Measurements from ENCODE around the gene CGRRF1.
A peak's percentile ranks its signal among the peaks of the same experiment; 100 is the strongest.

Gene CGRRF1

GRCh38 chr14:54550514-54550913 is 40.8 kb downstream of the CGRRF1 start:
- no peak for DNase-seq

- DNase-seq = no peak
These were observed 44.7 kb downstream of the CGRRF1 start for GRCh38 chr14:54554401-54554800.

GRCh38 chr14:54555651-54556050 is 45.9 kb downstream of the CGRRF1 start:
- DNase-seq = no peak

DNA sequence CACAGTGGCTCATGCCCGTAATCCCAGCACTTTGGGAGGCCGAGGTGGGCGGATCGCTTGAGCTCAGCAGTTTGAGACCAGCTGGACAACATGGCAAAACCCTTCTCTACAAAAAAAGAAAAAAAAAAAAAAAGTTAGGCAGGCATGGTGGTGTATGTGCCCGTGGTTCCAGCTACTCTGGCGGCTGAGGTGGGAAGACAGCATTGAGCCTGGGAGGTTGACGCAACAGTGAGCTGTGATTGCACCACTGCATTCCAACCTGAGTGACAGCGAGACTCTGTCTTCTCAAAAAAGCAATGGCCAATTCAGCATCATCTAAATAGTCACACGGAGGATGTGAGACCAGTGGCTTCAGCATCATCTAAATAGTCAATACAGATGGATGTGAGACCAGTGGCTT is 46.8 kb downstream of the CGRRF1 start:
- no peak for DNase-seq

DNA sequence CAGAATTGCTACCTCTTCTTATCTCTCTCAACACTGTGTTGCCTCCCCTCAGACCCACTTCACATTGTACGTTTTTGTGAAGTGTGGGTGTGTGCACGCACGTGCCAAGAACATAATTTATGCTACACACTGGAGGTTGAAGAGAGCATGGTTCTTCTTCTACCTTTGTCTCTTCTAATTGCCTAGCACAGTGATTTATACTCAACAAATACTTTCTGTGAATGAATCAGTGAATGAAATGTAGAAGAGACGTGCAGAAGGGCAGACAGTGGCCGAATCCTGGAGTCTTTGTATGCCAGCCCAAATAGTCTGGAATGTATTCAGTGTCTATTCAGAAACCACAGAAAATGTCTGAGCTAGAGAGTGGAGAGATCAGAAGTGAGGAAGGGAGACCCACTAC is 52.6 kb downstream of the CGRRF1 start:
- no peak for DNase-seq

DNA sequence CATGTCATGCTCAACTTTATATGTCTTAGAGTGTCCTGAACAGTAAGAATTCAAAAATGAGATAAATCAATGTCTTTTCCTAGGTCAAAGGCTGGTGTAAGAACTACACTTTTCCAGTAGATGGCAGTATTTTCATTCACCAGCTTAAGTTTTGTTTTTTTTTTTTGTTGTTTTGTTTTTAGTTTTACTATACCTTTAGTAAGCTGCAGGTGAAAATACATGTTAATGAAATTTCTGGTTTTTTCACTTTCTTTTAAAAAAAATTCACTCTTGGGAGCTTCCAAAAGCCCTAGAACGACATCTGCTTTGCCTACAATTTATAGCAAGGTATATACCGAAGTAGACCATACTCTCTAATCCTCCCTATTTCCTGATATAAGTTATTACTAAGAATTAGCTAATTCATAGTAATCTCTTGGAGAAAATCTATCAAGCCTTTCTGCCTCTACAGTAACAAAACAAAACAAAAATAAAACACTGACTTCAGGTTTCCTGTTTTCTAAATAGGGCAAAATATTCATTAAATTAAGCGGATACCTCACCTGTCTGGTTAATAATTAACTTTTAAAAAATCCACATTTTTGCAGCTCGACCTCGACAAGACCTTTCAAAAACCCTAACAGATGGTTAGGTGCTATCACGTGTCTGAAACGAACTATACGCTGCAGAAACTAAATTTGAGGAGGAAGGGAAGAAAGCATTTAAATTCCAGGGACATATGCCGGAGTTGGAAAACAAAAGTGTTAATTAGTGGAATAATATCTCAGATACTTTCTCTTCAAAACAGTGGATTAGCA is 54.6 kb downstream of the CGRRF1 start:
- DNase-seq = peak; percentile 61

DNA sequence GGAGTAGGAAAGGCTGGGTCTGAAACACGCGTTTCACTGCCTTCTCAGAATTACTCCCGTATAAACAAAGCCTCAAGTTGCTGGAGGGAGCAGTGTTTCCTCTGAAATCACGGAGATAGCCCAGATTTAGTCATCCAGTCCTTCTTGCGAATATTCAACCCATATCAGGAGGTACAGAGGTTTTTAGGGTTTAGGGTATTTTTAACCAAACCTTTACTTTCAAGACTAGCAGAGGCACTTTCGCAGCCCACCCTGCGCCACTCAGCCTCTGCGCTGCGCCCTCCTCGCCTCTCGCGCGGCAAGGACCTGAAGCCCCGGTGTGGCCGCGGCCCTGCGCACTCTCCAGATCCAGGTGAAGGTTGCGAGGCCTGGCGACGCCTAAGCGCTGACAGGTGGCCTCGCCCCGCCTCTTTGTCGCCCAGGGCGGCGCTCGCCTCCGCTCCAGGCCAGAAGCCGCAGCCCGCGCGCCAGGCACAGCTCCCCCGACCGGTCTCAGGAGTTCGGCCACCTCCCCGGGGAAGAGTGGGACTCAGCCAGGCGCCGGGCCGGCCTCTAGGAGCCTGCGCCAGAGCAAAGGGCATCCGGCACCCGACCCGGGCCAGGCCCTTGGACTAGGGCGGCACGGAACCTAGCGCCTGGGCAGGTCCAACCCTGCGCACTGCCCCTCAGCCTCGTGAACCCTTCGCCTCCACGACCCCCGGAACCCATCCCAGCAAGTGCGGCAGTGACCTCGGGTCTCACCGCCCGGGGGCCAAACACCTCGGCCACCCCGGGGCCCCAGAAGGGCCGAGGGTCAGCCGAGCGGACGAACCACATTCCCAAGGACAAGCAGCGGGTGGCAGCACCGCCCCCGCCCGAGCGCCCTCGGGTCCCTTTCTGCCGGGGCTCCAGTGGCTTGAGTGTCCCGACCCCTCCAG is 55.4 kb downstream of the CGRRF1 start:
- DNase-seq = peak; percentile 45

GRCh38 chr14:54565785-54566409 is 56.2 kb downstream of the CGRRF1 start:
- peak; percentile 46 for DNase-seq

DNA sequence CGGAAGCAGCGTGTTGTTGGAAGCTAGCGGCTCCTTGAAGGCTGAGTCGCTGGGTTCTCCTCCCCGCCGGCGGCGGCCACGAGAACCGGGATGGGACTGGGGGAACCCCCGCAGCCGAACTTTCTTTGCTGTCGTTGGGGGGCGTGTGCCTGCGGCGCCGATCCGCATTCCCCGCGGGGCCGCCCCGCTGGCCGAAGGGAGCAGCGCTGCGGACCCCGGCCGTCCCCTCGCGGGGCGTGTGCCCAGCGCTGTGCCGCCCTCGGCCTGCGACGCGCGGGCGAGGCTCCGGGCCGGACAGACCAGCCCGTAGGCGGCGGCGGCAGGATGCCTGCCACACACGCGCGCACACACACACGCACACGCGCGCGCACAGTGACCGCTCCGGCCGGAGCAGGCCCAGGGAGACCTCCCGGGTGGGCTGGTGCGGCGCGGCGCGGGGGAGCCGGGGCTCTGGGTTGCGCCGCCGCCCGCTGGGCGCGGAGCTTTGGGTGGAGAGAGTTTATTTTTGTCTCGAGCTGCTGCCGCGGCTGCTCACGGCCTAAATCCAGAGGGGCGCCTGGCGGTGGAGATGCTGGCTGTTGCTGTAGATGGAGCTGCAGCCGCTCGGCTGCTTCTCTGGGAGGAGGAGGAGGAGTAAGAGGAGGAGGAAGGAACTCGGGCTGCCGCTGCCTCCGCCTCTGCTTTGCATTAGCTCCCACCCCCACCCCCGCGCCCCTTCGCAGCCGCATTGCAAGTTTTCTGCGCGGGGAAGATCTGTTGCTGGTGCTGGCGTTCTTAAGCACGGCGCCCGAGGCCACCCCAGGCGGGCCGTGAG is 56.9 kb downstream of the CGRRF1 start, which contains the start of gene SAMD4A:
TSS of gene SAMD4A (plus strand) at position 719 of the 814 bp plus-strand sequence. CDS start 789 bp downstream, outside the sequence.
- peak; percentile 44 for DNase-seq

GRCh38 chr14:54567224-54567638 is 57.5 kb downstream of the CGRRF1 start:
- DNase-seq = no peak

GRCh38 chr14:54567639-54568561 is 58.2 kb downstream of the CGRRF1 start:
- DNase-seq = peak; percentile 47

GRCh38 chr14:54568821-54569595 is 59.3 kb downstream of the CGRRF1 start:
- DNase-seq = no peak

DNA sequence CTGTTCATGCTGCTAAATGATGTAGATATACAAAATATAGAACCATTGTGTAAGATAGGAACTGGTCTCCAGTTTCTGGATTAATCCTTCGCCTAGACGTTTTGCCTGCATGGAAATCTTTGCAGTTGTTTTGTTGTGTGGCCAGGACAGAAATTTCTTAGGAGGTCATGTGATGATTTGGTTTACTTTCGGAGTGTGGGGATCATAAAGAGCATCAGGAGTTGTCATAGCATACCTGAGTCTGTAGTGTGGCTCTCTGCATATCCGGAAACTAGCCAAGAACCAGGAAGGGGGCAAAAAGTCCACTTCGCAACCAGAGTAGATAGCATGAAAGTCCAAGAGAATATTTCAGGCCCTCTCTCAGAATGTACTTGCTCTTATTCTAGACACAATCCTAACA is 60.3 kb downstream of the CGRRF1 start:
- DNase-seq = no peak

DNA sequence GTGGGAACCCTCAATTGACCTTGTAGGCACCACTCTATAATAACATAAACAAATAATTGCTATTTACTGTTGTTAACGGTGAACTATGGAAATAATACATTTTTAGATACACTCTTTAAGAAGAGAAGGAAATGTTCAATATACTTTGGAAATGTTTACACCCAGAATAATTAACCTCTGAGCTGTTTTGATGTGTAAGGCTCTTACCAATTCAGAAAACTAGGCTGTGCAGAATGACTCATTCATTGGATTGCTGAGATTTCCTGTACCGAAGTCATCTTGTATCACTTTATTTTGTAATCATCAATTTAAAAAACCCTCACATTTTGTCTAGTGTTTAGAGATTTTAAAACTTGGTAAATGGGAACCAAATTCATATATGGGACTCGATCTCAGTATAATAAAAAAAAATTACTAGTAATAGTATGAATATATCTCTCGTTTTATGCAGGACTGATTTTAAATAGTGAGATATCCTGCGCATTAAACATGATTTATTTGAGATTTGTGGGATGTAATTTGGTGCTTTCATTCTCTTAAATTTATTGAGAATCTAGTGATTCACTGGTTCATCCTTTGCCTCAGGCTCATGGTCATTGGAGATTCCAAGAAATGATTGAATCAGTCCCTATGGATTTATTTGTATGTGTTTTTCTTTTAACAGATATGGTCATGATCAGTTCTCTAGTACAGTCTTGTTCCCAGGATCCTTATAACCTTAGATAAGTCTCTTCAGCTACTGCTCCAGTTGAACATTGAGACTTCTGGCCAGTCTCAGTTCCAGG is 61.1 kb downstream of the CGRRF1 start:
- DNase-seq = no peak

DNA sequence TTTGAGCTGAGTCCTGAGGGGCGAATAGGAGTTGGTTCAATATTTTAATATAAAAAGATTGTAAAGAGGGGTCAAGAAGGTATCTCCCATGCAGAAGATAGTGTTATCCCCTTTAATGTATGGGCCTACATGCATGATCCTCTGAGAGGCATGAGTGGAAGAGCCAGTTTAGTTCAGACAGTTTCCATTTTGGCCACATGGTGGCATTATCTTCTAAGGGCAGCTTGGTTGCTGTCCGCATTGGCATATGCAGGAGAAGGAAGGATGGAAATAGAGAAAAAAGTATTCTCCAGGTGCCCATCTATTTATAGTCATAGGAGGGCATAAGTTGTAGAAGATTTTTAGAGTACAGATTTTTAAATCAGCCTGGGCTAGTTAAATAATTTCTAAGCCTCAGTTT is 62.6 kb downstream of the CGRRF1 start:
- DNase-seq = no peak

DNA sequence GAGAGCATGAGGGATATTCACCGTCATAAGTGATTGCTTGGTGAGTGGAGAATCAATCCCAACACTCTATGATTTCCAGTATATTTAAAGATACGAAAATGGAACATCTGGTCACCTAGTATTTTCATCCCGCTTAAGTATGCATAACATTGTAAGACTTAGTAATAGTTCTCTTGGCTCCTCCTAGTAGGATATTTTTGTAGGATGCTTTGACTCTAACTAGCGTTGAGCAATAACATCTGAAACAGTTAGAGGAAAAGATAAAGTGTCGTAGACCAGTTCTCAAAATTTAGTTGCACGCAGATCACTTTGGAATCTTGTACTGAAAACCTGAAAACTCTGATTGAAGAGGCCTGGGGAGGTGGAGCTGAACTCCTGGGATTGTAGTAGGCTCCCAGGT is 64.8 kb downstream of the CGRRF1 start:
- no peak for DNase-seq

DNA sequence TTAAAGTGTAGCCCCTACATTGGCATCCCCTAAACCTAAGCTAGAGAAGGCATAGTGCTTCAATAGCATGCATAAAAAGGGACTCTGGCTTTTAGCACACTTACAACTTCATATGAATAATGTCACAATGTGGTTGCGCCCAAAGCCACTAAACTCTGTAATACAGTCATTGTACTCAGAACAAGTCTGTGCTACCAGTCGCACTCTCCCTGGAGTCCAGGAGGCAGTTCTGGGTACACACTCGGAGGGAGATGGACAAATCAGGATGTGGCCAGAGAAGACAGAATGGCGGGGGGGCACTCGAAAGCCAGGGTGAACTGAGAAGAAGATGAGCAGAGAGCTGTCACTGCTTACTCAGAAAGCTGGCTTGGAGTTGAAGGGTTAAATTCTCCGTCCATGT is 67.8 kb downstream of the CGRRF1 start:
- no peak for DNase-seq

GRCh38 chr14:54577977-54578376 is 68.3 kb downstream of the CGRRF1 start:
- no peak for DNase-seq

DNA sequence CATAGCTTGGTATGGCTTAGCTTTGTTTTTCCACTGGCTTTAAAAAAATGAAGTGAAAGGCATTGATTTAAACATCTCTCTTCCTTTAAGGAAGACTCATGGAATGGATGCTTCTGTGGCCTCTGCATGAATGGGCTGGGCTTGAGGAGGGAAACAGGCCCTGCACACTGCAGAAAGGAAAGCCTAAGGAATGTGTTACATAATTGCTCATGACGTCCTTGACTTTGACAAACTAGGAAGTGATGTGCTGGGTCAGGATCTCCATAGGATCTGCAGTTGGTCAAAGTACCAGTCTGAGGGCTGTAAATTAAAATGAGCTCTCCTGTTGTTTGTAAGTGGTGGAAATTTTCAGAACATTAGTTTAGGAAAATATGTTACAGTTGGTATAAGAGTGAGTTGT is 69.9 kb downstream of the CGRRF1 start:
- no peak for DNase-seq

DNA sequence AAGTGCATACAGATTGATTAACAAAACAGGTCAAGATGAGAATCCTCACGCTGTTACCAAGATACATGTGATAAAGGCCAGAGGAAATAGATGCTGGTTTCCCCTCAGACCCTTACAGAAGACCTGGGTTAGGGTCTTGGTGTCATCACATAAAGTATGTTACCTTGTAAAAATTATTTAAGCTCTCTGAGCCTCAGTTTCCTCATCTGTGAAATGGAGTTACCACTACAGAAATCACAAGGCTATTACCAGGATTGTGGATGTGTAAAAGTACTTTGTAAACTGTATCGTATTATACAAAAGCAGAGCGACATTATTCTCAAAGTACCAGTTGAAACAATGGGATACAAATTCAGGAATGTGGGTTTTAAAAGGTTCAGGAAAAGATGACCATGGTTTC is 71.2 kb downstream of the CGRRF1 start:
- DNase-seq = no peak
